ENCODE results near the gene TBC1D20. TPM values are rescaled to one million over a fixed set of nuclear protein-coding genes. Genes with fewer than 3 reads are reported as not detected.
A peak's percentile ranks its signal among the peaks of the same experiment; 100 is the strongest.

TBC1D20 gene
- total RNA-seq, 1 experiment from 2014 or later, result 42.1 TPM

GRCh38 chr20:397432-398237, 64.7 kb downstream of the TBC1D20 start:
- ATAC-seq (no peak), DNase-seq (ENCODE audit: low read depth, low spot score) (no peak)
- H3K27me3 ChIP-seq (ENCODE audit: control insufficient read depth, insufficient read depth, low read length), result no peaks in the 10 kb centered on the region
- H3K4me3 ChIP-seq (ENCODE audit: low read depth in 2 of 2, low read length in 2 of 2), result no peak overlapping the region
- CTCF ChIA-PET, result no interaction called here
- no peaks in the 10 kb centered on the region for H3K9me3 ChIP-seq (ENCODE audit: control insufficient read depth, insufficient read depth, low read depth, low read length)
- POLR2A ChIA-PET, result no interaction called here
- no peak overlapping the region for H3K27ac ChIP-seq (ENCODE audit: low read length)
- H3K4me1 ChIP-seq (ENCODE audit: control insufficient read depth, insufficient read depth, low read length), result peaks cover 6% of the 10 kb centered on the region
- BruUV-seq (replicated peaks), result no TSS peak
- in situ Hi-C loops (cut with HindIII; ENCODE audit: low pct_unique_long_range_greater_than_20kb, low sequenced_read_pairs), result no loop called here
- intact Hi-C loops (cut with micrococcal nuclease; ENCODE audit: unreplicated experiment), result no loop called here
- TF ChIP-seq CTCF (IDR thresholded peaks at IDR 0.05) (no peak), TCF7L2 (IDR thresholded peaks at IDR 0.05; ENCODE audit: low read depth, low read length) (no peak), POLR2AphosphoS5 (IDR thresholded peaks at IDR 0.05; ENCODE audit: low read depth, low read length) (no peak), REST (IDR thresholded peaks at IDR 0.05; ENCODE audit: insufficient read depth in 1 of 2, low read depth in 2 of 2, low read length in 1 of 2) (no peak), SIN3A (IDR thresholded peaks at IDR 0.05; ENCODE audit: borderline replicate concordance, insufficient read depth, low read depth, low read length) (no peak)
- H3K36me3 ChIP-seq (ENCODE audit: control insufficient read depth, insufficient read depth, low read length), result no peaks in the 10 kb centered on the region; the same call in 1 of the 2 replicates

- POLR2A ChIA-PET, result no interaction called here
- DNase-seq (ENCODE audit: low read depth, low spot score) (no peak), ATAC-seq (no peak; the same call in 1 of the 2 replicates)
- H3K4me3 ChIP-seq (ENCODE audit: low read depth in 2 of 2, low read length in 2 of 2), result no peak overlapping the region
- in situ Hi-C loops (cut with HindIII; ENCODE audit: low pct_unique_long_range_greater_than_20kb, low sequenced_read_pairs) (no loop called here), intact Hi-C loops (cut with micrococcal nuclease; ENCODE audit: unreplicated experiment) (no loop called here)
- BruUV-seq (replicated peaks), result TSS peak; percentile 60
- peaks cover 2% of the 10 kb centered on the region for H3K4me1 ChIP-seq (ENCODE audit: control insufficient read depth, insufficient read depth, low read length)
- no peaks in the 10 kb centered on the region for H3K27me3 ChIP-seq (ENCODE audit: control insufficient read depth, insufficient read depth, low read length)
- H3K9me3 ChIP-seq (ENCODE audit: control insufficient read depth, insufficient read depth, low read depth, low read length), result no peaks in the 10 kb centered on the region
- no peak for TF ChIP-seq REST (IDR thresholded peaks at IDR 0.05; ENCODE audit: insufficient read depth in 1 of 2, low read depth in 2 of 2, low read length in 1 of 2)
- TF ChIP-seq CTCF (IDR thresholded peaks at IDR 0.05), result no peak
- no peak for TF ChIP-seq TCF7L2 (IDR thresholded peaks at IDR 0.05; ENCODE audit: low read depth, low read length)
- TF ChIP-seq POLR2AphosphoS5 (IDR thresholded peaks at IDR 0.05; ENCODE audit: low read depth, low read length), result no peak
- TF ChIP-seq SIN3A (IDR thresholded peaks at IDR 0.05; ENCODE audit: borderline replicate concordance, insufficient read depth, low read depth, low read length), result no peak
- CTCF ChIA-PET, result no interaction called here
- no peaks in the 10 kb centered on the region; the same call in 1 of the 2 replicates for H3K36me3 ChIP-seq (ENCODE audit: control insufficient read depth, insufficient read depth, low read length)
- no peak overlapping the region for H3K27ac ChIP-seq (ENCODE audit: low read length)
These were observed 65.5 kb downstream of the TBC1D20 start for GRCh38 chr20:396619-397431.
